PFSK-1 (cell line): Measurements from ENCODE around the gene FARS2.

Experiments
- POLR2AphosphoS5 ChIP-seq: IDR thresholded peaks from 2 replicates; pipeline ENCODE4 v1.6.1; 2012; ENCODE audit warnings: low read depth, mild to moderate bottlenecking, control low read depth, low read length, moderate library complexity
- REST ChIP-seq, 2 experiments: IDR thresholded peaks; 2 replicates each; pipeline versions ENCODE4 v1.6.1 to v1.8.0; 2011 to 2012; ENCODE audit warnings: low read depth in 2 of 2, low read length in 2 of 2, control low read depth in 1 of 2, inconsistent platforms in 1 of 2, mild to moderate bottlenecking in 1 of 2, moderate library complexity in 1 of 2; ENCODE audit not compliant: insufficient read depth in 1 of 2
- TAF1 ChIP-seq: IDR thresholded peaks from 2 replicates; pipeline ENCODE4 v1.6.1; 2012; ENCODE audit warnings: low read length, control low read depth, borderline replicate concordance; ENCODE audit not compliant: insufficient read depth

- TF ChIP-seq POLR2AphosphoS5 (no peak), TAF1 (no peak), REST (IDR thresholded peaks at IDR 0.05; ENCODE audit: insufficient read depth in 1 of 2, low read depth in 2 of 2, low read length in 2 of 2) (no peak)
These were observed 42.2 kb upstream of the FARS2 start for GRCh38 chr6:5219011-5219691.
